ENCODE measurements around the gene CAPN7. TPM values are rescaled to one million over a fixed set of nuclear protein-coding genes. Genes with fewer than 3 reads are reported as not detected.

Gene CAPN7
- total RNA-seq, 1 experiment from 2014 or later = 27.7 TPM

- POLR2A ChIA-PET = no interaction called here
- peaks cover 16 to 56% of the 10 kb centered on the region in 2 experiments; a peak in 3 of 4 replicates for H3K36me3 ChIP-seq (ENCODE audit: control insufficient read depth in 1 of 2, insufficient read depth in 2 of 2, low read length in 2 of 2)
- no peak for ATAC-seq
These were observed 14.0 kb downstream of the CAPN7 start for GRCh38 chr3:15220056-15220455.

GRCh38 chr3:15220661-15221060, 14.6 kb downstream of the CAPN7 start:
- CTCF ChIA-PET = no interaction called here
- TF ChIP-seq ZFX (IDR thresholded peaks at IDR 0.05) = no peak
- Histone ChIP-seq H3K36me3 (ENCODE audit: control insufficient read depth in 1 of 2, insufficient read depth in 2 of 2, low read length in 2 of 2) (peaks cover 16 to 52% of the 10 kb centered on the region in 2 experiments; a peak in 3 of 4 replicates), H3K9me3 (ENCODE audit: control insufficient read depth in 1 of 2, insufficient read depth in 1 of 2, low read depth in 1 of 2, low read length in 2 of 2) (no peaks in the 10 kb centered on the region), H3K27ac (ENCODE audit: low read depth, low read length) (no peak overlapping the region), H3K79me2 (ENCODE audit: insufficient read depth, low read length) (no peaks in the 10 kb centered on the region), H3K4me3 (replicated peaks in 1 of 2; ENCODE audit: low read depth in 1 of 2, low read length in 2 of 2) (no peak overlapping the region), H3K4me1 (ENCODE audit: control insufficient read depth in 1 of 2, insufficient read depth in 2 of 2, low read length in 2 of 2) (no peaks in the 10 kb centered on the region), H4K20me1 (ENCODE audit: insufficient read depth) (no peaks in the 10 kb centered on the region), H3K9me2 (ENCODE audit: insufficient read depth) (no peaks in the 10 kb centered on the region), H2AFZ (ENCODE audit: low read depth, low read length, poor library complexity, severe bottlenecking) (no peak overlapping the region), H3K27me3 (ENCODE audit: insufficient read depth, low read length) (no peaks in the 10 kb centered on the region), H3K9ac (ENCODE audit: low read length) (no peak overlapping the region), H3K4me2 (ENCODE audit: low read length) (no peak overlapping the region)
- intact Hi-C loops (cut with micrococcal nuclease) = no loop called here
- POLR2A ChIA-PET = no interaction called here
- DNase-seq (ENCODE audit: low read depth, low spot score) (no peak), ATAC-seq (no peak)
- BruUV-seq (replicated peaks) = no TSS peak
- RAD21 ChIA-PET (ENCODE audit: low non-redundant PET in 1 of 2, low total read pairs in 2 of 2, uncharacterized antibody in 2 of 2, unreplicated experiment in 2 of 2) = no interaction called here

More at GRCh38 chr3:15220056-15220455, 14.0 kb downstream of the CAPN7 start:
- TF ChIP-seq EZH2phosphoT487 (IDR thresholded peaks at IDR 0.05; ENCODE audit: borderline replicate concordance) (no peak), ELF1 (IDR thresholded peaks at IDR 0.05; ENCODE audit: borderline replicate concordance, low read depth) (no peak), RAD21 (IDR thresholded peaks at IDR 0.05; ENCODE audit: low read depth) (no peak), CEBPB (IDR thresholded peaks at IDR 0.05; ENCODE audit: low read depth) (no peak), CTCF (IDR thresholded peaks at IDR 0.05 in 2 of 3, conservative IDR thresholded peaks at IDR 0.05 in 1 of 3; ENCODE audit: borderline replicate concordance in 1 of 3, insufficient read depth in 1 of 3, low read depth in 2 of 3, low read length in 2 of 3) (no peak)
- no peak overlapping the region for H2AFZ ChIP-seq (ENCODE audit: low read depth, low read length, poor library complexity, severe bottlenecking)
- no peak for DNase-seq (ENCODE audit: low read depth, low spot score)
- no peaks in the 10 kb centered on the region for H3K4me1 ChIP-seq (ENCODE audit: control insufficient read depth in 1 of 2, insufficient read depth in 2 of 2, low read length in 2 of 2)
- RAD21 ChIA-PET (ENCODE audit: low non-redundant PET in 1 of 2, low total read pairs in 2 of 2, uncharacterized antibody in 2 of 2, unreplicated experiment in 2 of 2) = no interaction called here
- H3K9ac ChIP-seq (ENCODE audit: low read length) = no peak overlapping the region
- BruUV-seq (replicated peaks) = no TSS peak
- no peaks in the 10 kb centered on the region for H3K79me2 ChIP-seq (ENCODE audit: insufficient read depth, low read length)
- no peak overlapping the region for H3K27ac ChIP-seq (ENCODE audit: low read depth, low read length)
- H3K9me2 ChIP-seq (ENCODE audit: insufficient read depth) = no peaks in the 10 kb centered on the region
- H3K4me3 ChIP-seq (replicated peaks in 1 of 2; ENCODE audit: low read depth in 1 of 2, low read length in 2 of 2) = no peak overlapping the region
- no peaks in the 10 kb centered on the region for H4K20me1 ChIP-seq (ENCODE audit: insufficient read depth)
- H3K9me3 ChIP-seq (ENCODE audit: control insufficient read depth in 1 of 2, insufficient read depth in 1 of 2, low read depth in 1 of 2, low read length in 2 of 2) = no peaks in the 10 kb centered on the region
- intact Hi-C loops (cut with micrococcal nuclease) = no loop called here
- H3K27me3 ChIP-seq (ENCODE audit: insufficient read depth, low read length) = no peaks in the 10 kb centered on the region
- no peak overlapping the region for H3K4me2 ChIP-seq (ENCODE audit: low read length)
- CTCF ChIA-PET = no interaction called here
